PC-9 (cell line): Measurements from ENCODE around the gene ITCH.

Source experiments
- EZH2 ChIP-seq: fragments of 200-600 bp; sonication (generic); IDR thresholded peaks from 2 replicates; pipeline ENCODE4 v1.8.0; 2017; ENCODE audit warnings: antibody characterized with exemption, low read depth
- TF ChIP-seq, protein P1 (sequence below): fragments of 200-600 bp; sonication (generic); conservative IDR thresholded peaks from 2 replicates; pipeline ENCODE4 v1.6.1; 2017; ENCODE audit warnings: mixed run types, antibody characterized with exemption, mild to moderate bottlenecking, moderate library complexity

DNA sequence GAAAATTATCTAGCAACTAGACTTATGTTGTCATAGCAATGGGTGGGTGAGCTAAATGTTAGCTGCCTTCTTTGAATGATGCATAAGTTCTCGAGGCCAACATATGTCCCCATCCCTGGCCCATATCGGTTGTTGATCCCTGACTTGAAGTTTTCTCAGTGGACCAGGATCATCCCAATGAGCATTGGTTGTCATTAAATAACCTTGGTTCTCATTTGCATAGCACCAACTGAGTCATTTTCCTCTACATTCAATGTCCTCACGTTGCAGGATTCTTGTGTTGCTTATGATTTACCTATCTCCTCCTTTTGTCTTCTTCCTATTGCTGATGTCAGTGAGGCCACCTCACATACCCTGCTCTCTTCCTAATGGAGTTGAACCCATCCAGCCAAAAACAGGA is 47.8 kb upstream of the ITCH start:
- TF ChIP-seq, protein P1, sequence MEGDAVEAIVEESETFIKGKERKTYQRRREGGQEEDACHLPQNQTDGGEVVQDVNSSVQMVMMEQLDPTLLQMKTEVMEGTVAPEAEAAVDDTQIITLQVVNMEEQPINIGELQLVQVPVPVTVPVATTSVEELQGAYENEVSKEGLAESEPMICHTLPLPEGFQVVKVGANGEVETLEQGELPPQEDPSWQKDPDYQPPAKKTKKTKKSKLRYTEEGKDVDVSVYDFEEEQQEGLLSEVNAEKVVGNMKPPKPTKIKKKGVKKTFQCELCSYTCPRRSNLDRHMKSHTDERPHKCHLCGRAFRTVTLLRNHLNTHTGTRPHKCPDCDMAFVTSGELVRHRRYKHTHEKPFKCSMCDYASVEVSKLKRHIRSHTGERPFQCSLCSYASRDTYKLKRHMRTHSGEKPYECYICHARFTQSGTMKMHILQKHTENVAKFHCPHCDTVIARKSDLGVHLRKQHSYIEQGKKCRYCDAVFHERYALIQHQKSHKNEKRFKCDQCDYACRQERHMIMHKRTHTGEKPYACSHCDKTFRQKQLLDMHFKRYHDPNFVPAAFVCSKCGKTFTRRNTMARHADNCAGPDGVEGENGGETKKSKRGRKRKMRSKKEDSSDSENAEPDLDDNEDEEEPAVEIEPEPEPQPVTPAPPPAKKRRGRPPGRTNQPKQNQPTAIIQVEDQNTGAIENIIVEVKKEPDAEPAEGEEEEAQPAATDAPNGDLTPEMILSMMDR, result no peak
- no peak for TF ChIP-seq EZH2
